HEK293 (cell line): ENCODE measurements around the gene HPCA.

ENCODE experiments used
- CTCF ChIA-PET: fragments of 350-600 bp; formaldehyde crosslinking; extraction: SDS; loops from one replicate; lab custom pipeline; 2021; ENCODE audit warnings: antibody characterized with exemption; lab: Yijun Ruan, JAX
- POLR2A ChIA-PET: fragments of 300-600 bp; formaldehyde crosslinking; extraction: SDS; loops from one replicate; lab custom pipeline; 2020; ENCODE audit warnings: antibody characterized with exemption, inconsistent platforms; lab: Yijun Ruan, JAX
- H3K27ac ChIP-seq: fragments of 200-500 bp; sonication (Bioruptor generic); 2 replicates; pipeline ENCODE4 v1.5.1; 2014; ENCODE audit warnings: low read depth, low read length, control low read depth, inconsistent platforms; ENCODE audit errors: extremely low read depth
- H3K36me3 ChIP-seq, 2 experiments: fragments of 200-500 bp in 1 of 2; sonication (Bioruptor generic) in 1 of 2; 1 replicate in 1 of 2; 2 replicates in 1 of 2; pipeline ENCODE4 v1.5.1; 2014 to 2017; ENCODE audit warnings: inconsistent platforms in 2 of 2, low read length in 2 of 2; ENCODE audit not compliant: control insufficient read depth in 2 of 2, insufficient read depth in 1 of 2
- H3K4me1 ChIP-seq: fragments of 200-500 bp; sonication (Bioruptor generic); 2 replicates; pipeline ENCODE4 v1.5.1; 2014; ENCODE audit warnings: mild to moderate bottlenecking, low read length, inconsistent platforms; ENCODE audit not compliant: control insufficient read depth, insufficient read depth
- H3K4me3 ChIP-seq: 2 replicates; pipeline ENCODE4 v1.5.1; 2011; ENCODE audit warnings: low read depth, mild to moderate bottlenecking, control low read depth, low read length, moderate library complexity
- H3K9me3 ChIP-seq: fragments of 200-500 bp; sonication (Bioruptor generic); 2 replicates; pipeline ENCODE4 v1.5.1; 2014; ENCODE audit warnings: low read depth, low read length, inconsistent platforms; ENCODE audit not compliant: control insufficient read depth, insufficient read depth
- BCL11B ChIP-seq: fragments of 450-650 bp; formaldehyde crosslinking; IDR thresholded peaks from 2 replicates; pipeline ENCODE4 v1.5.1; 2016; ENCODE audit warnings: low read depth, missing biosample characterization, missing genetic modification characterization
- GLIS1 ChIP-seq: fragments of 450-650 bp; formaldehyde crosslinking; IDR thresholded peaks from 2 replicates; pipeline ENCODE4 v1.5.1; 2016; ENCODE audit warnings: missing biosample characterization, missing genetic modification characterization
- HOXD13 ChIP-seq: sonication (generic); formaldehyde crosslinking; IDR thresholded peaks from 2 replicates; pipeline ENCODE4 v1.8.0; 2022; ENCODE audit warnings: missing genetic modification reagents, borderline replicate concordance
- KLF1 ChIP-seq: fragments of 450-650 bp; formaldehyde crosslinking; IDR thresholded peaks from 2 replicates; pipeline ENCODE4 v1.5.1; 2016; ENCODE audit warnings: missing biosample characterization, missing genetic modification characterization
- KLF16 ChIP-seq: fragments of 450-650 bp; formaldehyde crosslinking; IDR thresholded peaks from 2 replicates; pipeline ENCODE4 v1.5.1; 2017; ENCODE audit warnings: missing biosample characterization, missing genetic modification characterization
- SP2 ChIP-seq: fragments of 450-650 bp; formaldehyde crosslinking; IDR thresholded peaks from 2 replicates; pipeline ENCODE4 v1.5.1; 2016; ENCODE audit warnings: missing biosample characterization, missing genetic modification characterization
- ZEB2 ChIP-seq: fragments of 450-650 bp; formaldehyde crosslinking; IDR thresholded peaks from 2 replicates; pipeline ENCODE4 v1.5.1; 2016; ENCODE audit warnings: missing biosample characterization, missing genetic modification characterization
- ZIC2 ChIP-seq: fragments of 450-650 bp; formaldehyde crosslinking; IDR thresholded peaks from 2 replicates; pipeline ENCODE4 v1.5.1; 2016; ENCODE audit warnings: missing biosample characterization, missing genetic modification characterization
- ZNF175 ChIP-seq: fragments of 450-650 bp; formaldehyde crosslinking; IDR thresholded peaks from 2 replicates; pipeline ENCODE4 v1.5.1; 2016; ENCODE audit warnings: missing biosample characterization, missing genetic modification characterization
- ZNF223 ChIP-seq: fragments of 450-650 bp; formaldehyde crosslinking; IDR thresholded peaks from 2 replicates; pipeline ENCODE4 v1.5.1; 2016; ENCODE audit warnings: missing biosample characterization, missing genetic modification characterization
- ZNF274 ChIP-seq, 2 experiments: fragments of 200-500 bp in 1 of 2; fragments of 450-650 bp in 1 of 2; sonication (Bioruptor generic) in 1 of 2; formaldehyde crosslinking in 1 of 2; IDR thresholded peaks; 2 replicates each; pipeline versions ENCODE4 v1.5.1 to v1.6.1; 2014 to 2016; ENCODE audit warnings: borderline replicate concordance in 1 of 2, inconsistent platforms in 1 of 2, low read length in 1 of 2, missing biosample characterization in 1 of 2, missing genetic modification characterization in 1 of 2
- ZNF391 ChIP-seq: fragments of 450-650 bp; formaldehyde crosslinking; IDR thresholded peaks from 2 replicates; pipeline ENCODE4 v1.5.1; 2016; ENCODE audit warnings: low read depth, missing biosample characterization, missing genetic modification characterization, borderline replicate concordance
- ZNF394 ChIP-seq: fragments of 450-650 bp; formaldehyde crosslinking; IDR thresholded peaks from 2 replicates; pipeline ENCODE4 v1.5.1; 2016; ENCODE audit warnings: missing biosample characterization, missing genetic modification characterization, mild to moderate bottlenecking, moderate library complexity, borderline replicate concordance
- ZNF473 ChIP-seq: fragments of 450-650 bp; formaldehyde crosslinking; IDR thresholded peaks from 2 replicates; pipeline ENCODE4 v1.5.1; 2017; ENCODE audit warnings: missing biosample characterization, missing genetic modification characterization
- ZNF501 ChIP-seq: fragments of 450-650 bp; formaldehyde crosslinking; IDR thresholded peaks from 2 replicates; pipeline ENCODE4 v1.5.1; 2016; ENCODE audit warnings: missing biosample characterization, missing genetic modification characterization
- ZNF521 ChIP-seq: fragments of 450-650 bp; formaldehyde crosslinking; IDR thresholded peaks from 2 replicates; pipeline ENCODE4 v1.5.1; 2017; ENCODE audit warnings: missing biosample characterization, mild to moderate bottlenecking, missing genetic modification characterization
- ZNF529 ChIP-seq: fragments of 450-650 bp; formaldehyde crosslinking; IDR thresholded peaks from 2 replicates; pipeline ENCODE4 v1.5.1; 2017; ENCODE audit warnings: missing genetic modification characterization, missing biosample characterization; ENCODE audit not compliant: insufficient replicate concordance
- ZNF544 ChIP-seq: fragments of 450-650 bp; formaldehyde crosslinking; IDR thresholded peaks from 2 replicates; pipeline ENCODE4 v1.5.0; 2017; ENCODE audit warnings: missing biosample characterization, missing genetic modification characterization
- ZNF549 ChIP-seq: fragments of 450-650 bp; IDR thresholded peaks from 2 replicates; pipeline ENCODE4 v1.5.1; 2018; ENCODE audit warnings: missing biosample characterization, missing genetic modification characterization, mild to moderate bottlenecking, inconsistent platforms, moderate library complexity
- ZNF747 ChIP-seq: fragments of 450-650 bp; formaldehyde crosslinking; IDR thresholded peaks from 2 replicates; pipeline ENCODE4 v1.5.1; 2016; ENCODE audit warnings: missing biosample characterization, missing genetic modification characterization
- ZSCAN30 ChIP-seq: fragments of 450-650 bp; IDR thresholded peaks from 2 replicates; pipeline ENCODE4 v1.5.1; 2018; ENCODE audit warnings: missing biosample characterization, mild to moderate bottlenecking, missing genetic modification characterization, moderate library complexity
- TF ChIP-seq, protein P1 (sequence below): fragments of 450-650 bp; formaldehyde crosslinking; IDR thresholded peaks from 2 replicates; pipeline ENCODE4 v1.5.1; 2017; ENCODE audit warnings: missing biosample characterization, mild to moderate bottlenecking, missing genetic modification characterization, moderate library complexity
- TF ChIP-seq, protein P2 (sequence below): fragments of 450-650 bp; formaldehyde crosslinking; IDR thresholded peaks from 2 replicates; pipeline ENCODE4 v1.5.1; 2017; ENCODE audit warnings: missing biosample characterization, missing genetic modification characterization
- TF ChIP-seq, protein P3 (sequence below): fragments of 450-650 bp; formaldehyde crosslinking; IDR thresholded peaks from 2 replicates; pipeline ENCODE4 v1.5.1; 2016; ENCODE audit warnings: missing biosample characterization, missing genetic modification characterization
- TF ChIP-seq, protein P4 (sequence below): fragments of 450-650 bp; formaldehyde crosslinking; IDR thresholded peaks from 2 replicates; pipeline ENCODE4 v1.5.0; 2017; ENCODE audit warnings: missing biosample characterization, missing genetic modification characterization, borderline replicate concordance
- TF ChIP-seq, protein P5 (sequence below): fragments of 450-650 bp; formaldehyde crosslinking; IDR thresholded peaks from 2 replicates; pipeline ENCODE4 v1.5.1; 2017; ENCODE audit warnings: missing biosample characterization, missing genetic modification characterization
- TF ChIP-seq, protein P6 (sequence below): fragments of 450-650 bp; formaldehyde crosslinking; IDR thresholded peaks from 2 replicates; pipeline ENCODE4 v1.5.1; 2016; ENCODE audit warnings: missing biosample characterization, missing genetic modification characterization

HPCA gene

DNA sequence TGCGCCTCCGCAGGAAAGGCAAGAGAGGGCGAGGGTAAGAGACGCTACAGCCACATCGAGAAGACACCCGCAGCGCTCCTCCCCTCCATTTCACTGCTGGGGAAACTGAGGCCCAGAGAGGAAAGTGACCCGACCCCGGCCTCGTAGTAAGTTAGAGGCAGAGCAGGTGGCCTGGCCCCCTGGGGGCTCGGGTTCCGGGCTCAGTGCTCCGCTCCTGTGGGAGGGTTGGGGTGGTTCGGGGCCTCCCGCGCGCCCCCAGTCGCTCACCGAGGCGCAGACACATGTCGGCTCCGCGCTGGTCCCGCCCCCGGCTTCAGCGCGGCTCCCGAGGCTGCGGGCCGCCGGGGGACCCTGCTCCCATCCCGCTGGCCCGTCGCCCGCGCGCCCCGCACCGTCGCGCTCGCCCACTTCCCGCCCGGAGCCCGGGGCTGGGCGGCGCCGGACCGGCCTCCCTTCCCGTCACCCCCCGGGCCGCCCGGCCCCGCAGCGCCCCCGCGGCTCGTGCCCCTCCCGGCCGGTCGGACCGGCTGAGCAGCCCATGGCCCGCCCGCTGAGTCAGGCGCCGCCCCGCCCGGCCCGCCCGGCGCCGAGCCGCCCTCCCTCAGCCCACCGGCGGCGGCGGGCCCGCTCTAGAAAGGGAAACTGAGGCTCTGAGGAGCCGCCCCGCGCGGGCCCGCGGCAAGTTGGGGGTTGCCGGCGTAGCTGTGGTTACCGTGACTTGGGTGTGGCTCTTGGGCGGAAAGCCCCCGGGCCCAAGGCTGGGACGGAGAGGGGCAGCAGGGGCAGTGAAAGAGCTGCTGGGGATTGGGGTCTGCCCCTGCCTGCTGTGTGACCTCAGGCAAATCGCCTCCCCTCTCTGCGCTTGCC lies 14.9 kb downstream of the HPCA start, which contains the start of gene TMEM54:
Gene TMEM54, minus strand, starts transcription at position 434 of the 867 bp plus-strand sequence. Its CDS starts 151 bp downstream, at position 283.
- CTCF ChIA-PET: interaction anchor here (0.6 to 1.5 kb wide), 2 partner anchors 32 to 189 kb away, joined by 3 read pairs; no protein-coding TSS in a partner anchor
- no peak within 1 kb of the TSS for H3K27ac ChIP-seq
- no peak for TF ChIP-seq ZNF391 (tag by site-specific recombination)
- TF ChIP-seq, protein P1, sequence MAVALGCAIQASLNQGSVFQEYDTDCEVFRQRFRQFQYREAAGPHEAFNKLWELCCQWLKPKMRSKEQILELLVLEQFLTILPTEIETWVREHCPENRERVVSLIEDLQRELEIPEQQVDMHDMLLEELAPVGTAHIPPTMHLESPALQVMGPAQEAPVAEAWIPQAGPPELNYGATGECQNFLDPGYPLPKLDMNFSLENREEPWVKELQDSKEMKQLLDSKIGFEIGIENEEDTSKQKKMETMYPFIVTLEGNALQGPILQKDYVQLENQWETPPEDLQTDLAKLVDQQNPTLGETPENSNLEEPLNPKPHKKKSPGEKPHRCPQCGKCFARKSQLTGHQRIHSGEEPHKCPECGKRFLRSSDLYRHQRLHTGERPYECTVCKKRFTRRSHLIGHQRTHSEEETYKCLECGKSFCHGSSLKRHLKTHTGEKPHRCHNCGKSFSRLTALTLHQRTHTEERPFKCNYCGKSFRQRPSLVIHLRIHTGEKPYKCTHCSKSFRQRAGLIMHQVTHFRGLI (tag by site-specific recombination): no peak
- TF ChIP-seq ZNF175 (tag by site-specific recombination): no peak
- TF ChIP-seq HOXD13: no peak
- no peak for TF ChIP-seq ZNF549 (tag by site-specific recombination)
- TF ChIP-seq ZNF544 (tag by site-specific recombination): no peak
- no peak for TF ChIP-seq BCL11B (tag by site-specific recombination)
- TF ChIP-seq, protein P2, sequence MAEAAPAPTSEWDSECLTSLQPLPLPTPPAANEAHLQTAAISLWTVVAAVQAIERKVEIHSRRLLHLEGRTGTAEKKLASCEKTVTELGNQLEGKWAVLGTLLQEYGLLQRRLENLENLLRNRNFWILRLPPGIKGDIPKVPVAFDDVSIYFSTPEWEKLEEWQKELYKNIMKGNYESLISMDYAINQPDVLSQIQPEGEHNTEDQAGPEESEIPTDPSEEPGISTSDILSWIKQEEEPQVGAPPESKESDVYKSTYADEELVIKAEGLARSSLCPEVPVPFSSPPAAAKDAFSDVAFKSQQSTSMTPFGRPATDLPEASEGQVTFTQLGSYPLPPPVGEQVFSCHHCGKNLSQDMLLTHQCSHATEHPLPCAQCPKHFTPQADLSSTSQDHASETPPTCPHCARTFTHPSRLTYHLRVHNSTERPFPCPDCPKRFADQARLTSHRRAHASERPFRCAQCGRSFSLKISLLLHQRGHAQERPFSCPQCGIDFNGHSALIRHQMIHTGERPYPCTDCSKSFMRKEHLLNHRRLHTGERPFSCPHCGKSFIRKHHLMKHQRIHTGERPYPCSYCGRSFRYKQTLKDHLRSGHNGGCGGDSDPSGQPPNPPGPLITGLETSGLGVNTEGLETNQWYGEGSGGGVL (tag by site-specific recombination): no peak
- TF ChIP-seq GLIS1 (tag by site-specific recombination): peak; percentile 66; the same call in 1 of the 2 replicates
- peak; percentile 20; the same call in 1 of the 2 replicates for TF ChIP-seq ZIC2 (tag by site-specific recombination)
- TF ChIP-seq, protein P3, sequence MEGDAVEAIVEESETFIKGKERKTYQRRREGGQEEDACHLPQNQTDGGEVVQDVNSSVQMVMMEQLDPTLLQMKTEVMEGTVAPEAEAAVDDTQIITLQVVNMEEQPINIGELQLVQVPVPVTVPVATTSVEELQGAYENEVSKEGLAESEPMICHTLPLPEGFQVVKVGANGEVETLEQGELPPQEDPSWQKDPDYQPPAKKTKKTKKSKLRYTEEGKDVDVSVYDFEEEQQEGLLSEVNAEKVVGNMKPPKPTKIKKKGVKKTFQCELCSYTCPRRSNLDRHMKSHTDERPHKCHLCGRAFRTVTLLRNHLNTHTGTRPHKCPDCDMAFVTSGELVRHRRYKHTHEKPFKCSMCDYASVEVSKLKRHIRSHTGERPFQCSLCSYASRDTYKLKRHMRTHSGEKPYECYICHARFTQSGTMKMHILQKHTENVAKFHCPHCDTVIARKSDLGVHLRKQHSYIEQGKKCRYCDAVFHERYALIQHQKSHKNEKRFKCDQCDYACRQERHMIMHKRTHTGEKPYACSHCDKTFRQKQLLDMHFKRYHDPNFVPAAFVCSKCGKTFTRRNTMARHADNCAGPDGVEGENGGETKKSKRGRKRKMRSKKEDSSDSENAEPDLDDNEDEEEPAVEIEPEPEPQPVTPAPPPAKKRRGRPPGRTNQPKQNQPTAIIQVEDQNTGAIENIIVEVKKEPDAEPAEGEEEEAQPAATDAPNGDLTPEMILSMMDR (tag by site-specific recombination): 0 out of 2 replicates have a peak, but pooled peaks have one; percentile 22
- TF ChIP-seq KLF1 (tag by site-specific recombination): peak; percentile 40; the same call in 1 of the 2 replicates
- TF ChIP-seq ZNF274 (IDR thresholded peaks at IDR 0.05; ENCODE audit: low read length): no peak
- TF ChIP-seq ZNF274 (tag by site-specific recombination; IDR thresholded peaks at IDR 0.05; ENCODE audit: borderline replicate concordance): no peak
- no peak for TF ChIP-seq KLF16
- no peak for TF ChIP-seq ZNF223 (tag by site-specific recombination)
- TF ChIP-seq, protein P4, sequence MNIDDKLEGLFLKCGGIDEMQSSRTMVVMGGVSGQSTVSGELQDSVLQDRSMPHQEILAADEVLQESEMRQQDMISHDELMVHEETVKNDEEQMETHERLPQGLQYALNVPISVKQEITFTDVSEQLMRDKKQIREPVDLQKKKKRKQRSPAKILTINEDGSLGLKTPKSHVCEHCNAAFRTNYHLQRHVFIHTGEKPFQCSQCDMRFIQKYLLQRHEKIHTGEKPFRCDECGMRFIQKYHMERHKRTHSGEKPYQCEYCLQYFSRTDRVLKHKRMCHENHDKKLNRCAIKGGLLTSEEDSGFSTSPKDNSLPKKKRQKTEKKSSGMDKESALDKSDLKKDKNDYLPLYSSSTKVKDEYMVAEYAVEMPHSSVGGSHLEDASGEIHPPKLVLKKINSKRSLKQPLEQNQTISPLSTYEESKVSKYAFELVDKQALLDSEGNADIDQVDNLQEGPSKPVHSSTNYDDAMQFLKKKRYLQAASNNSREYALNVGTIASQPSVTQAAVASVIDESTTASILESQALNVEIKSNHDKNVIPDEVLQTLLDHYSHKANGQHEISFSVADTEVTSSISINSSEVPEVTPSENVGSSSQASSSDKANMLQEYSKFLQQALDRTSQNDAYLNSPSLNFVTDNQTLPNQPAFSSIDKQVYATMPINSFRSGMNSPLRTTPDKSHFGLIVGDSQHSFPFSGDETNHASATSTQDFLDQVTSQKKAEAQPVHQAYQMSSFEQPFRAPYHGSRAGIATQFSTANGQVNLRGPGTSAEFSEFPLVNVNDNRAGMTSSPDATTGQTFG: no peak
- TF ChIP-seq ZNF394 (tag by site-specific recombination): no peak
- TF ChIP-seq, protein P5, sequence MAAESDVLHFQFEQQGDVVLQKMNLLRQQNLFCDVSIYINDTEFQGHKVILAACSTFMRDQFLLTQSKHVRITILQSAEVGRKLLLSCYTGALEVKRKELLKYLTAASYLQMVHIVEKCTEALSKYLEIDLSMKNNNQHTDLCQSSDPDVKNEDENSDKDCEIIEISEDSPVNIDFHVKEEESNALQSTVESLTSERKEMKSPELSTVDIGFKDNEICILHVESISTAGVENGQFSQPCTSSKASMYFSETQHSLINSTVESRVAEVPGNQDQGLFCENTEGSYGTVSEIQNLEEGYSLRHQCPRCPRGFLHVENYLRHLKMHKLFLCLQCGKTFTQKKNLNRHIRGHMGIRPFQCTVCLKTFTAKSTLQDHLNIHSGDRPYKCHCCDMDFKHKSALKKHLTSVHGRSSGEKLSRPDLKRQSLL (tag by site-specific recombination): no peak
- TF ChIP-seq ZNF747: no peak
- no peak for TF ChIP-seq ZNF501
- TF ChIP-seq, protein P6, sequence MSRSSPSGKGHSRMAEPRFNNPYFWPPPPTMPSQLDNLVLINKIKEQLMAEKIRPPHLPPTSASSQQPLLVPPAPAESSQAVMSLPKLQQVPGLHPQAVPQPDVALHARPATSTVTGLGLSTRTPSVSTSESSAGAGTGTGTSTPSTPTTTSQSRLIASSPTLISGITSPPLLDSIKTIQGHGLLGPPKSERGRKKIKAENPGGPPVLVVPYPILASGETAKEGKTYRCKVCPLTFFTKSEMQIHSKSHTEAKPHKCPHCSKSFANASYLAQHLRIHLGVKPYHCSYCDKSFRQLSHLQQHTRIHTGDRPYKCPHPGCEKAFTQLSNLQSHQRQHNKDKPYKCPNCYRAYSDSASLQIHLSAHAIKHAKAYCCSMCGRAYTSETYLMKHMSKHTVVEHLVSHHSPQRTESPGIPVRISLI (tag by site-specific recombination): no peak
- TF ChIP-seq ZEB2: no peak
- TF ChIP-seq ZNF529 (tag by site-specific recombination): no peak
- TF ChIP-seq ZSCAN30 (tag by site-specific recombination): no peak
- TF ChIP-seq SP2 (tag by site-specific recombination): no peak
- no peak for TF ChIP-seq ZNF521 (tag by site-specific recombination)
- no peak for TF ChIP-seq ZNF473 (tag by site-specific recombination)

More for the DNA sequence above, 14.9 kb downstream of the HPCA start, which contains the start of gene TMEM54:
- Histone ChIP-seq H3K36me3 (no peaks in the 10 kb centered on the region), H3K9me3 (no peaks in the 10 kb centered on the region), H3K4me3 (peak within 1 kb of the TSS; percentile 41), H3K4me1 (no peaks in the 10 kb centered on the region)
- POLR2A ChIA-PET: no interaction called here
